Endothelial cell (in vitro differentiated cells): ENCODE data around the gene NUDCD2. TPM values are rescaled to one million over a fixed set of nuclear protein-coding genes. Genes with fewer than 3 reads are reported as not detected.

ENCODE experiments used
- DNase-seq: peaks from one replicate; pipeline ENCODE4 v3.0.0; 2021; ENCODE audit warnings: low spot score
- H3K27ac Mint-ChIP-seq: one replicate; pipeline ENCODE4 v1.8.0; 2021; ENCODE audit warnings: mixed read lengths, inconsistent platforms; ENCODE audit not compliant: unreplicated experiment
- H3K27me3 Mint-ChIP-seq: one replicate; pipeline ENCODE4 v1.8.0; 2021; ENCODE audit warnings: mild to moderate bottlenecking, moderate library complexity, mixed read lengths, inconsistent platforms; ENCODE audit not compliant: unreplicated experiment
- H3K36me3 Mint-ChIP-seq: one replicate; pipeline ENCODE4 v1.8.0; 2021; ENCODE audit warnings: mild to moderate bottlenecking, low read depth, mixed read lengths, inconsistent platforms; ENCODE audit not compliant: unreplicated experiment
- H3K4me1 Mint-ChIP-seq: one replicate; pipeline ENCODE4 v1.8.0; 2021; ENCODE audit warnings: mild to moderate bottlenecking, mixed read lengths, inconsistent platforms; ENCODE audit not compliant: unreplicated experiment
- H3K4me3 Mint-ChIP-seq: one replicate; pipeline ENCODE4 v1.8.0; 2021; ENCODE audit warnings: mild to moderate bottlenecking, mixed read lengths, inconsistent platforms; ENCODE audit not compliant: unreplicated experiment
- H3K9me3 Mint-ChIP-seq: one replicate; pipeline ENCODE4 v1.8.0; 2021; ENCODE audit warnings: mixed read lengths, inconsistent platforms; ENCODE audit not compliant: unreplicated experiment
- total RNA-seq: library from RNA; stranded (reverse); fragmentation: NEBNext Ultra II Directional; extraction: Animal tissue kit (Norgen Biotek cat#: 25700); gene quantifications from one replicate; pipeline ENCODE4 v1.2.1, GENCODE V29; 2021; ENCODE audit not compliant: unreplicated experiment
- TF ChIP-seq, protein P1 (sequence below): fragments of 200-600 bp; sonication (generic); IDR thresholded peaks from one replicate; pipeline ENCODE4 v1.5.0; 2021; ENCODE audit warnings: antibody characterized with exemption; ENCODE audit not compliant: unreplicated experiment

Gene NUDCD2
- total RNA-seq, 1 donor from 2014 or later: 19.2 TPM

DNA sequence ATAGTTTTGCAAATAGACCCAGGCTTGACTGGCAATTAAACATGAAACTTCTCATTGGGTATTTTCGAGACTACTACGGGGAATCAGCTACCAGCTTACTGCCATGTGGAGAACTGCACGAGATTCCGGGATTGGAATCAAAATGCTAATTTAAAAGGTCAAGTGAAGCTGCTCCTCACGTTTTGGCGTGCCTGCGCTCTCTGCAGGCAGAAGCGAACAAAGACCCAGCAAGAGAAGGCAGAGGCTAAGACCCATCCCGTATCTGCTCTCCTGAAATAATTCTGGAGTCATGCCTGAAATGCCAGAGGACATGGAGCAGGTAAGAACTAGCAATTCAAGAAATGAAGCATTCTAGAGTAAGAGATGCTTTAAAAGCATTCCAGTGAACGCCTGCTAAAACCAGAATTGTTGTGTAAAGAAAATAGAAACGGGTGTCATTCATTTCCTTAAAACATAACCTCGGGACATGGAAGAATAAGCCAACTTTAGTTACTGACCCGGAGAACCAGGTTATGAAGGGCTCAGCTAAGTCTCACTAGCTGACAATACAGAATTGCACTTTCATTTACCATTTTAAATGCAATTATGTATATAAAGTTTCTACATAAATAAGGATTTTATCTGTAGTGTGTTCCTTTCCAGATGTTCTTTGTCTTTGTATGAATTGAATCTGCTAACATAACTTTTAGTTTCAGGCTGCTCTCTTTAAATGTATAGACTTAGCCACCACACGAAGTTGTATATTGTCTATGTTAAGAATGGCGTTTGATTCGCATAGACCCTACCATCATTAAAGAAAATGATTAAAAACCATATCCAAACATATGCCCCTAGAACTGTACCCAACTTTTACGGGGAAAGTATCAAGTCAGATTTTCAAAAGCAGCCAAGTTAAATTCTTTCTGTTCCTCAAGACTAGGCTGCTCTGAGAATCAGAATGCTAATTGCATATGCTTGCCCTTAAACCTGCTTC lies 43.5 kb upstream of the NUDCD2 start:
- Mint-ChIP-seq H3K27ac (peak overlapping the region; percentile 99), H3K27me3 (peaks cover 12% of the 10 kb centered on the region), H3K4me3 (peak overlapping the region; percentile 99), H3K4me1 (peaks cover 14% of the 10 kb centered on the region), H3K36me3 (no peaks in the 10 kb centered on the region), H3K9me3 (no peaks in the 10 kb centered on the region)
- TF ChIP-seq, protein P1, sequence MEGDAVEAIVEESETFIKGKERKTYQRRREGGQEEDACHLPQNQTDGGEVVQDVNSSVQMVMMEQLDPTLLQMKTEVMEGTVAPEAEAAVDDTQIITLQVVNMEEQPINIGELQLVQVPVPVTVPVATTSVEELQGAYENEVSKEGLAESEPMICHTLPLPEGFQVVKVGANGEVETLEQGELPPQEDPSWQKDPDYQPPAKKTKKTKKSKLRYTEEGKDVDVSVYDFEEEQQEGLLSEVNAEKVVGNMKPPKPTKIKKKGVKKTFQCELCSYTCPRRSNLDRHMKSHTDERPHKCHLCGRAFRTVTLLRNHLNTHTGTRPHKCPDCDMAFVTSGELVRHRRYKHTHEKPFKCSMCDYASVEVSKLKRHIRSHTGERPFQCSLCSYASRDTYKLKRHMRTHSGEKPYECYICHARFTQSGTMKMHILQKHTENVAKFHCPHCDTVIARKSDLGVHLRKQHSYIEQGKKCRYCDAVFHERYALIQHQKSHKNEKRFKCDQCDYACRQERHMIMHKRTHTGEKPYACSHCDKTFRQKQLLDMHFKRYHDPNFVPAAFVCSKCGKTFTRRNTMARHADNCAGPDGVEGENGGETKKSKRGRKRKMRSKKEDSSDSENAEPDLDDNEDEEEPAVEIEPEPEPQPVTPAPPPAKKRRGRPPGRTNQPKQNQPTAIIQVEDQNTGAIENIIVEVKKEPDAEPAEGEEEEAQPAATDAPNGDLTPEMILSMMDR: no peak
- DNase-seq: peak; percentile 51

DNA sequence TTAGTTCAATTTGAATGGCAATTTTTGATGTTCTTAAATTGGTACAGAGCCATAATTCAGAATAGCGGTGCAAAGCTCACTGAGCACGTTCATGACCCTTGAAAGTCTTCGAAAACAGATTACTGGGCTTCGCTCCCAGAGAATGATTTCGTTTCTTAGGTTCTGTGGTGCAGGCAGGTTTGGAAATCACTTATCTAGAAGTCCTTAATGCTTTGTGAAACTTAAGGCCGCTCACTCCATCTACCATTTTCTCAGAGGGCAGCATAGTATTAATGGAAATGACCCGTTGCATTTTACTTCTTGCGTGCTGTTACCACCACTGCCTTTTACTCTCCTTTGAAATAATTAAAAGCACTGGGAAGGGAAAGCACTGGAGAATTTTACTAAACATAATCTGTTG lies 42.6 kb upstream of the NUDCD2 start:
- H3K27me3 Mint-ChIP-seq: peaks cover 12% of the 10 kb centered on the region
- H3K27ac Mint-ChIP-seq: peak overlapping the region; percentile 99
- no peaks in the 10 kb centered on the region for H3K36me3 Mint-ChIP-seq
- TF ChIP-seq, protein P1: no peak
- H3K9me3 Mint-ChIP-seq: no peaks in the 10 kb centered on the region
- H3K4me1 Mint-ChIP-seq: peaks cover 14% of the 10 kb centered on the region
- DNase-seq: no peak
- no peak overlapping the region for H3K4me3 Mint-ChIP-seq

DNA sequence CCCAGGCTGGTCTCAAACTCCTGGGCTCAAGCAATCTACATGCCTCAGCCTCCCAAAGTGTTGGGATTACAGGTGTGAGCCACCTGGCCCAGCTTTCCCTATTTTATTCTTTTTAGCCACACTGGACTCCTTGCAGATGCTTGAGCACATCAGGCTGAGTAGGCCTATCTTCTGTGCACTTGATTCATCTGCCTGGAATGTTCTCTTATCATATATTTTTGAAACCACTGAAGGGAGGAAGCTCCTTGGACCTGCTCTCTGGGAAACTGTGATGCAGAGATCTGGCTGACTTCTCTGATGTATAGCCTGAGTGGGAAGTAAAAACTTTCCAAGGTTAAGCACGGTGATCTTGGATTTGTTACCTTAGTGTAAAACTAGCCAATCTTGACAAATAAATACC lies 39.0 kb upstream of the NUDCD2 start:
- H3K27me3 Mint-ChIP-seq: no peaks in the 10 kb centered on the region
- TF ChIP-seq, protein P1: no peak
- no peaks in the 10 kb centered on the region for H3K9me3 Mint-ChIP-seq
- no peaks in the 10 kb centered on the region for H3K36me3 Mint-ChIP-seq
- peaks cover 8% of the 10 kb centered on the region for H3K4me1 Mint-ChIP-seq
- H3K4me3 Mint-ChIP-seq: no peak overlapping the region
- H3K27ac Mint-ChIP-seq: no peak overlapping the region
- no peak for DNase-seq

DNA sequence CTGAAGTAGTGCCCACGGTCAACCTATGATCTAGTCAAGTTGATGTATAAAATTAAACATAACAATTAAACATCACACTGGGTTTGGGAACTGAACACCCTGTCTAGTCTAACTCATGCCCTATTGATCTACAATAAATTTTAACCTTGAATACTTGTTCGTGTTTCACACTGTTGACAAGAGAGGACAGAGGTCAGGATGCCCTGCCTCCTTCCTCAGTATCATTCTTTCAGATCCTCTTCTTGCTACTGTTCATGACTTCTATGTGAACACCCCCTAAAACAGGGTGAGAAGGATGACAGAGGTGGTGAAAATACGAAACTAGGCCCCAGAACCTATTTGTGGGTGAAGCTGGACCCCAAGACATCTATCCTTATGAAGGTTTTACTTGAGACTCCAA lies 37.4 kb upstream of the NUDCD2 start:
- no peaks in the 10 kb centered on the region for H3K36me3 Mint-ChIP-seq
- TF ChIP-seq, protein P1: no peak
- H3K4me3 Mint-ChIP-seq: no peak overlapping the region
- no peaks in the 10 kb centered on the region for H3K27me3 Mint-ChIP-seq
- no peak for DNase-seq
- H3K27ac Mint-ChIP-seq: no peak overlapping the region
- no peaks in the 10 kb centered on the region for H3K9me3 Mint-ChIP-seq
- no peaks in the 10 kb centered on the region for H3K4me1 Mint-ChIP-seq

DNA sequence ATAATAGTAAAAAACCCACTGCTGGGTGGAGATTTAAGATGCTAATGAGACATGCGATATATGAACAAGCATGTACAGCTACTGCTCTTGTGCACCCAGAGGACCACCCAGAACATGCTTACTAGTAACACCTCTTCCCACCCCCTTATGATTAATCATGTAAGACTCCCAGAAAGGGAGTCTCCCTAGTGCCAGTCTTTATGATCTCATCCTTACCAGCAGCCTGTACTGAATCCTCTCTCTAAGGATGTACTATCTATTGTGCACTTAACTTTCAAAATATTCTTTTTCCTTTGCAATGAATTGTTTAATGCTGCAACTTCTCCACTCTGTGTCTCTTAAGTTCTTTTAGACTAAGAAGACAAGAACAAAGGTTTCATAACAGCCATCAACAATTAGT lies 36.4 kb upstream of the NUDCD2 start:
- no peak for DNase-seq
- TF ChIP-seq, protein P1: no peak

More for the DNA sequence above, 36.4 kb upstream of the NUDCD2 start:
- Mint-ChIP-seq H3K4me3 (no peak overlapping the region), H3K36me3 (no peaks in the 10 kb centered on the region), H3K27ac (no peak overlapping the region), H3K4me1 (no peaks in the 10 kb centered on the region), H3K9me3 (no peaks in the 10 kb centered on the region), H3K27me3 (no peaks in the 10 kb centered on the region)
